WTC11 (cell line): Measurements from ENCODE around the gene CALU. TPM values are rescaled to one million over a fixed set of nuclear protein-coding genes. Genes with fewer than 3 reads are reported as not detected.
A peak's percentile ranks its signal among the peaks of the same experiment; 100 is the strongest.

Experiments
- ATAC-seq: fragments of 200-7000 bp; cut with Tn5 transposase; 2 replicates; pipeline ENCODE4 v1.10.0; 2021; ENCODE audit warnings: mild to moderate bottlenecking, moderate library complexity
- CTCF ChIA-PET: fragments of 300-600 bp; sonication (Branson Sonifier 250); formaldehyde crosslinking; loops from one replicate; lab custom pipeline; 2021; ENCODE audit warnings: antibody characterized with exemption; lab: Charles Lee
- POLR2A ChIA-PET: fragments of 350-600 bp; sonication (Branson Sonifier 250); formaldehyde crosslinking; loops from one replicate; lab custom pipeline; 2021; ENCODE audit warnings: antibody characterized with exemption; lab: Charles Lee
- DNase-seq: peaks from one replicate; pipeline ENCODE4 v3.0.0; 2021; ENCODE audit warnings: low spot score
- H3K27ac Mint-ChIP-seq: 2 replicates; pipeline ENCODE4 v1.8.0; 2021; ENCODE audit warnings: mixed read lengths
- H3K27me3 Mint-ChIP-seq: 2 replicates; pipeline ENCODE4 v1.8.0; 2021; ENCODE audit warnings: low read depth, mild to moderate bottlenecking, moderate library complexity, mixed read lengths
- H3K36me3 Mint-ChIP-seq: 2 replicates; pipeline ENCODE4 v1.8.0; 2021; ENCODE audit warnings: mixed read lengths
- H3K4me1 Mint-ChIP-seq: 2 replicates; pipeline ENCODE4 v1.8.0; 2022; ENCODE audit warnings: mixed read lengths
- H3K4me3 Mint-ChIP-seq: 2 replicates; pipeline ENCODE4 v1.8.0; 2021; ENCODE audit warnings: mild to moderate bottlenecking, moderate library complexity, mixed read lengths
- H3K9me3 Mint-ChIP-seq: 2 replicates; pipeline ENCODE4 v1.8.0; 2021; ENCODE audit warnings: mixed read lengths
- ATF3 ChIP-seq: sonication (generic); formaldehyde crosslinking; conservative IDR thresholded peaks from 2 replicates; pipeline ENCODE4 v1.8.1; 2022; ENCODE audit warnings: mild to moderate bottlenecking, missing genetic modification reagents
- ATF6 ChIP-seq: sonication (generic); formaldehyde crosslinking; IDR thresholded peaks from 2 replicates; pipeline ENCODE4 v1.8.1; 2023; ENCODE audit warnings: mild to moderate bottlenecking, missing genetic modification reagents
- CDX4 ChIP-seq: fragments of 250-450 bp; sonication (Bioruptor Pico); IDR thresholded peaks from 2 replicates; pipeline ENCODE4 v1.9.0; 2021; ENCODE audit warnings: moderate library complexity, mild to moderate bottlenecking, inconsistent platforms, borderline replicate concordance
- EMX1 ChIP-seq: fragments of 250-450 bp; sonication (Bioruptor Pico); IDR thresholded peaks from 2 replicates; pipeline ENCODE4 v1.8.0; 2021; ENCODE audit warnings: mild to moderate bottlenecking
- ERG ChIP-seq: fragments of 250-450 bp; sonication (Bioruptor Pico); IDR thresholded peaks from 2 replicates; pipeline ENCODE4 v1.8.0; 2021; ENCODE audit warnings: mild to moderate bottlenecking
- ESRRA ChIP-seq: sonication (generic); formaldehyde crosslinking; IDR thresholded peaks from 2 replicates; pipeline ENCODE4 v1.8.1; 2022; ENCODE audit warnings: mild to moderate bottlenecking, missing genetic modification reagents, borderline replicate concordance
- ETV6 ChIP-seq: sonication (generic); formaldehyde crosslinking; IDR thresholded peaks from 2 replicates; pipeline ENCODE4 v1.8.1; 2022; ENCODE audit warnings: mild to moderate bottlenecking, missing genetic modification reagents
- FOXP4 ChIP-seq: sonication (generic); formaldehyde crosslinking; IDR thresholded peaks from 2 replicates; pipeline ENCODE4 v1.8.0; 2022; ENCODE audit warnings: mild to moderate bottlenecking, missing genetic modification reagents
- GABPB1 ChIP-seq: sonication (generic); formaldehyde crosslinking; IDR thresholded peaks from 2 replicates; pipeline ENCODE4 v1.8.1; 2023; ENCODE audit warnings: mild to moderate bottlenecking, missing genetic modification reagents
- GRHL2 ChIP-seq: fragments of 250-450 bp; sonication (Bioruptor Pico); IDR thresholded peaks from 2 replicates; pipeline ENCODE4 v1.8.0; 2022; ENCODE audit warnings: mild to moderate bottlenecking, moderate library complexity; ENCODE audit not compliant: insufficient replicate concordance, severe bottlenecking
- GTF2I ChIP-seq: fragments of 250-450 bp; sonication (Bioruptor Pico); conservative IDR thresholded peaks from 2 replicates; pipeline ENCODE4 v1.4.0; 2021; ENCODE audit warnings: mild to moderate bottlenecking
- HMGXB4 ChIP-seq: sonication (generic); formaldehyde crosslinking; IDR thresholded peaks from 2 replicates; pipeline ENCODE4 v1.8.1; 2023; ENCODE audit warnings: mild to moderate bottlenecking, moderate library complexity, missing genetic modification reagents
- JUN ChIP-seq: sonication (generic); formaldehyde crosslinking; IDR thresholded peaks from 2 replicates; pipeline ENCODE4 v1.8.0; 2023; ENCODE audit warnings: mild to moderate bottlenecking, missing genetic modification reagents
- MAX ChIP-seq: sonication (generic); formaldehyde crosslinking; IDR thresholded peaks from 2 replicates; pipeline ENCODE4 v1.8.0; 2022; ENCODE audit warnings: mild to moderate bottlenecking, missing genetic modification reagents
- NFATC4 ChIP-seq: fragments of 250-450 bp; sonication (Bioruptor Pico); IDR thresholded peaks from 2 replicates; pipeline ENCODE4 v1.9.0; 2021; ENCODE audit warnings: mild to moderate bottlenecking
- NFE2L1 ChIP-seq: sonication (generic); formaldehyde crosslinking; IDR thresholded peaks from 2 replicates; pipeline ENCODE4 v1.8.1; 2023; ENCODE audit warnings: missing genetic modification reagents
- OVOL2 ChIP-seq: fragments of 250-450 bp; sonication (Bioruptor Pico); IDR thresholded peaks from 2 replicates; pipeline ENCODE4 v1.9.0; 2021; ENCODE audit warnings: mild to moderate bottlenecking, borderline replicate concordance
- PRRX2 ChIP-seq: fragments of 250-450 bp; sonication (Bioruptor Pico); IDR thresholded peaks from 2 replicates; pipeline ENCODE4 v1.8.0; 2021; ENCODE audit warnings: mild to moderate bottlenecking
- SMAD3 ChIP-seq: sonication (generic); formaldehyde crosslinking; IDR thresholded peaks from 2 replicates; pipeline ENCODE4 v1.8.0; 2022; ENCODE audit warnings: missing genetic modification reagents, mild to moderate bottlenecking, borderline replicate concordance
- SMAD4 ChIP-seq: sonication (generic); formaldehyde crosslinking; IDR thresholded peaks from 2 replicates; pipeline ENCODE4 v1.8.0; 2022; ENCODE audit warnings: mild to moderate bottlenecking, missing genetic modification reagents
- SP1 ChIP-seq: sonication (generic); formaldehyde crosslinking; conservative IDR thresholded peaks from 2 replicates; pipeline ENCODE4 v1.8.1; 2022; ENCODE audit warnings: missing genetic modification reagents
- USF2 ChIP-seq: sonication (generic); formaldehyde crosslinking; IDR thresholded peaks from 2 replicates; pipeline ENCODE4 v1.8.1; 2023; ENCODE audit warnings: mild to moderate bottlenecking, missing genetic modification reagents, moderate library complexity
- ZNF219 ChIP-seq: sonication (generic); formaldehyde crosslinking; IDR thresholded peaks from 2 replicates; pipeline ENCODE4 v1.8.0; 2023; ENCODE audit warnings: missing genetic modification reagents, mild to moderate bottlenecking, borderline replicate concordance
- ZNF232 ChIP-seq: sonication (generic); formaldehyde crosslinking; IDR thresholded peaks from 2 replicates; pipeline ENCODE4 v1.8.0; 2022; ENCODE audit warnings: mild to moderate bottlenecking, missing genetic modification reagents
- ZNF423 ChIP-seq: fragments of 250-450 bp; sonication (Bioruptor Pico); IDR thresholded peaks from 2 replicates; pipeline ENCODE4 v2.1.2; 2022; ENCODE audit warnings: mild to moderate bottlenecking, moderate library complexity
- total RNA-seq: library from RNA; stranded (reverse); gene quantifications from 3 replicates; pipeline ENCODE4 v1.2.3, GENCODE V29; 2021

Gene CALU
- total RNA-seq, 1 experiment from 2014 or later, result 150 TPM

- ChIA-PET CTCF (interaction anchor here (0.9 to 1.7 kb wide), 5 partner anchors 14 to 313 kb away, joined by 3 to 7 read pairs (median 3); no protein-coding TSS in a partner anchor), POLR2A (interaction anchor here (1.8 kb wide), 1 partner anchor 92 kb away, joined by 6 read pairs; no protein-coding TSS in a partner anchor)
- peak overlapping the region; percentile 98 for H3K4me3 Mint-ChIP-seq
- H3K4me1 Mint-ChIP-seq, result peaks cover 22% of the 10 kb centered on the region
- H3K27ac Mint-ChIP-seq, result peak overlapping the region; percentile 96
- H3K9me3 Mint-ChIP-seq, result no peaks in the 10 kb centered on the region
- no peak for DNase-seq
- ATAC-seq, result no peak
- H3K27me3 Mint-ChIP-seq, result peaks cover 10% of the 10 kb centered on the region
- TF ChIP-seq SP1 (CRISPR knock-in tag), result no peak
- TF ChIP-seq SMAD3 (CRISPR knock-in tag), result no peak
- no peak for TF ChIP-seq ETV6 (CRISPR knock-in tag)
- TF ChIP-seq SMAD4 (CRISPR knock-in tag), result no peak
- TF ChIP-seq ATF6 (CRISPR knock-in tag), result no peak
- no peak for TF ChIP-seq NFE2L1 (CRISPR knock-in tag)
- no peak for TF ChIP-seq ZNF423 (CRISPR knock-in tag)
- no peak for TF ChIP-seq CDX4 (CRISPR knock-in tag)
- TF ChIP-seq PRRX2 (CRISPR knock-in tag), result no peak
- no peak for TF ChIP-seq USF2 (CRISPR knock-in tag)
- TF ChIP-seq MAX, result no peak
- TF ChIP-seq ESRRA (CRISPR knock-in tag), result no peak
- TF ChIP-seq ATF3 (CRISPR knock-in tag), result no peak
- TF ChIP-seq EMX1 (CRISPR knock-in tag), result no peak
- TF ChIP-seq ZNF219 (CRISPR knock-in tag), result no peak
- TF ChIP-seq JUN (CRISPR knock-in tag), result no peak
- no peak for TF ChIP-seq GRHL2 (CRISPR knock-in tag)
- TF ChIP-seq ZNF232 (CRISPR knock-in tag), result no peak
- TF ChIP-seq NFATC4, result no peak
- TF ChIP-seq GABPB1, result no peak
- TF ChIP-seq, all 79 proteins: peak for 0
- peaks cover 3% of the 10 kb centered on the region; the same call in 1 of the 2 replicates for H3K36me3 Mint-ChIP-seq
Measured at GRCh38 chr7:128739990-128740682, 977 bp downstream of the CALU start.

- no peaks in the 10 kb centered on the region for H3K9me3 Mint-ChIP-seq
- ChIA-PET POLR2A (no interaction called here), CTCF (interaction anchor here (1.5 kb wide), 1 partner anchor 43 kb away, joined by 7 read pairs; no protein-coding TSS in a partner anchor)
- H3K36me3 Mint-ChIP-seq, result peaks cover 8% of the 10 kb centered on the region; the same call in 1 of the 2 replicates
- DNase-seq (no peak), ATAC-seq (no peak)
- H3K4me3 Mint-ChIP-seq, result peak overlapping the region; percentile 35
- H3K4me1 Mint-ChIP-seq, result peaks cover 22% of the 10 kb centered on the region
- H3K27me3 Mint-ChIP-seq, result peaks cover 10% of the 10 kb centered on the region
- no peak overlapping the region for H3K27ac Mint-ChIP-seq
- no peak for TF ChIP-seq GTF2I (CRISPR knock-in tag)
- no peak for TF ChIP-seq ERG (CRISPR knock-in tag)
- TF ChIP-seq OVOL2, result no peak
- TF ChIP-seq SMAD4 (CRISPR knock-in tag), result no peak
- TF ChIP-seq FOXP4, result no peak
- TF ChIP-seq SP1 (CRISPR knock-in tag), result no peak
- no peak for TF ChIP-seq HMGXB4 (CRISPR knock-in tag)
Measured at GRCh38 chr7:128740996-128741395, 1.8 kb downstream of the CALU start.
